ENCODE measurements around the gene TMA7.

TMA7 gene

GRCh38 chr3:48418651-48419050, 21.4 kb upstream of the TMA7 start:
- H3K4me3 ChIP-seq (replicated peaks; ENCODE audit: low read depth, low read length) = no peak overlapping the region
- no peak for DNase-seq (ENCODE audit: extremely low read depth, low read depth)
- no peak for TF ChIP-seq CTCF (IDR thresholded peaks at IDR 0.05; ENCODE audit: low read depth, low read length, missing control alignments)

DNA sequence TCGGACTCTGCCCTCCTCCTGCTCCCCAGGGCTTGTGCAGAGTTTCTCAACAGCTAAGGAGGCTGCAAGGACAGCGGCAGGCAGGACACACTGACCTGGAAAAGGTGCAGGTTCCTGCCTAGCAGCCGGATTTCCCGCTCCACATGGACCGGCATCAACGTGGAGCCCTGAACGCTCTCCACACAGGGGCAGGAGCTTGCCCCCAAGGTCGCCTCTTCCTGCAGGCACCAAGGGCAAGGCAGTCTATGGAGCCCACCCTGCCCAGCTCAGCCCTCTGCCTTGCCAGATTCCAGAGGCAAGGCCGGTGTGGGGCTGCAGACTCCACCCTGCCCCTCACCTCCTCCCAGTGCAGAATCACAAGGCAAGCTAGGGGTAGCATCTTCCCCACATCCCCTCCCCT, 20.9 kb upstream of the TMA7 start:
- no peak for DNase-seq (ENCODE audit: extremely low read depth, low read depth)
- H3K4me3 ChIP-seq (replicated peaks; ENCODE audit: low read depth, low read length) = no peak overlapping the region
- no peak for TF ChIP-seq CTCF (IDR thresholded peaks at IDR 0.05; ENCODE audit: low read depth, low read length, missing control alignments)

DNA sequence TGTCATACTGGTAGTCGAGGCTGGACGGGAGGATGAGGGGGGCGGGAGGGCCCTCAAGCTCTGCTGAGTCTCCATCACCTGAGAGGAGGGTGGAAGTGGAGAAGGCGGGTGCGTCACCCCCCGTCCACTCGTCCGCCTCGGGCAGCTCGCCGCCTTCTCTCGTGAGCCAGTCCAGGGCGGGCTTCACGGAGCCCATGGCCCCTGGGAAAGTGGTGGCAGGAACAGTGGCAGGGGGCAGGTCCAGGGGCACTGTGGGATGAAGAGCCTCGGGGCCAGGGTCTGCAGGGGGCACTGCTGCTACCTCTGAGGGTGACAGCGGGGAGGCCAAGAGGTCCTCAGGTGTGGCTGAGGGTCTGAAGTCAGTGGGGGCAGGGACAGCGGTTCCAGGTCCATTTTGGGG, 20.5 kb upstream of the TMA7 start:
- DNase-seq (ENCODE audit: extremely low read depth, low read depth) = no peak
- no peak for TF ChIP-seq CTCF (IDR thresholded peaks at IDR 0.05; ENCODE audit: low read depth, low read length, missing control alignments)
- no peak overlapping the region for H3K4me3 ChIP-seq (replicated peaks; ENCODE audit: low read depth, low read length)

DNA sequence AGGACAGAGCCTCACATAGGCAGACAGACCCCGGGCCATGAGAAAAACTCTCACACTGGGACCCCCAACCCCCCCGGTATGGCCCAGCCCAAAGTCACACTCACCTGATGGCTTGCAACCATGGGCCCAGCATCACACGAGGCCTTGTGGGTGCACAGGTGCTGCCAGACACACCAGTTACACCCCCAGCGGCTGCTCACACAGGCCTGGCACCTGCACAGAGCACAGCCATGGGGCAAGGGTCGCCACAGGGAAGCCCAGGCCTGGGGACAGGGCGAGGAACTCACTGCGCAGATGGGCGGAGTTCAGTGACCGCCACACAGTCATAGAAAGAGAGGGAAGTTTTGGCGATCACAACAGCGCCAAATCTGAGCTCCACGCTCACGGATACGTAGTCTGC, 19.5 kb upstream of the TMA7 start:
- no peak overlapping the region for H3K4me3 ChIP-seq (replicated peaks; ENCODE audit: low read depth, low read length)
- no peak for TF ChIP-seq CTCF (IDR thresholded peaks at IDR 0.05; ENCODE audit: low read depth, low read length, missing control alignments)
- DNase-seq (ENCODE audit: extremely low read depth, low read depth) = no peak

DNA sequence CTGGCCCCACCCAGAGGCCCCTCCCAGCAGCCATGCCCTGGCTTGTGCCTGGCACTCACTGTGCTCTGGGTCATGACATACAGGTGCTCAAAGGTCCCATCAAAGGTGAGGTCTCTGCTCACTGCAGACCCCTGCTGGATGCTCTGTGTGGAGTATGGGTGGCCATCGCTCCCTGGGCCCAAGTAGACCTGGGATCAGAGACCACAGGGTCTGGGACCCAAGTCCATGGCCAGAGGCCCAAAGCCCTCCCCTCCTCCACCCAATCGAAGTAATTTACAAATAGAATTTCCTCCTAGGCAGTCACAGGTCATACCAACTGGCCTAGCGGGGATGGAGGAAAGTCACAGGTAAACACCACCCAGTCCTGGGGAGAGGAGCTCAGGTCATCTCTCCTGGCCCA, 17.8 kb upstream of the TMA7 start:
- TF ChIP-seq CTCF (IDR thresholded peaks at IDR 0.05; ENCODE audit: low read depth, low read length, missing control alignments) = peak; percentile 4

GRCh38 chr3:48422681-48423080, 17.4 kb upstream of the TMA7 start:
- peak; percentile 0 for TF ChIP-seq CTCF (IDR thresholded peaks at IDR 0.05; ENCODE audit: low read depth, low read length, missing control alignments)
- no peak for DNase-seq (ENCODE audit: extremely low read depth, low read depth)

More for the DNA sequence above, 17.8 kb upstream of the TMA7 start:
- no peak for DNase-seq (ENCODE audit: extremely low read depth, low read depth)
- H3K4me3 ChIP-seq (replicated peaks; ENCODE audit: low read depth, low read length) = no peak overlapping the region

GRCh38 chr3:48423241-48423882, 16.7 kb upstream of the TMA7 start:
- no peak for DNase-seq (ENCODE audit: extremely low read depth, low read depth)
- TF ChIP-seq CTCF (IDR thresholded peaks at IDR 0.05; ENCODE audit: low read depth, low read length, missing control alignments) = no peak
- H3K4me3 ChIP-seq (replicated peaks; ENCODE audit: low read depth, low read length) = no peak overlapping the region

More at GRCh38 chr3:48422681-48423080, 17.4 kb upstream of the TMA7 start:
- H3K4me3 ChIP-seq (replicated peaks; ENCODE audit: low read depth, low read length) = no peak overlapping the region

All from HFF-Myc (cell line).